Thyroid gland (tissue), 4 donors: ENCODE results near the gene HNRNPH2. TPM values are rescaled to one million over a fixed set of nuclear protein-coding genes. Genes with fewer than 3 reads are reported as not detected.

Source experiments
- DNase-seq, 2 donors: peaks; one replicate each; pipeline ENCODE4 v3.0.0-alpha.2; 2019
- H3K27ac ChIP-seq, 3 donors: fragments of 200-600 bp; sonication (generic); 1 replicate in 2 of 3; 2 replicates in 1 of 3; pipeline ENCODE4 v1.5.1; 2016 to 2019; ENCODE audit warnings: mild to moderate bottlenecking in 1 of 3, moderate library complexity in 1 of 3
- H3K27me3 ChIP-seq: fragments of 200-600 bp; sonication (generic); one replicate; pipeline ENCODE4 v1.5.1; 2019
- H3K36me3 ChIP-seq, 2 donors: fragments of 200-600 bp; sonication (generic); one replicate each; pipeline ENCODE4 v1.5.1; 2016 to 2019
- H3K4me1 ChIP-seq, 2 donors: fragments of 200-600 bp; sonication (generic); one replicate each; pipeline ENCODE4 v1.5.1; 2017 to 2019
- H3K4me3 ChIP-seq, 3 donors: fragments of 200-600 bp; sonication (generic); replicated peaks in 1 of 3; 1 replicate in 2 of 3; 2 replicates in 1 of 3; pipeline ENCODE4 v1.5.1; 2016; ENCODE audit warnings: mild to moderate bottlenecking in 1 of 3
- H3K9me3 ChIP-seq: fragments of 200-600 bp; sonication (generic); one replicate; pipeline ENCODE4 v1.5.1; 2017
- CTCF ChIP-seq, 6 experiments: fragments of 200-600 bp in 3 of 6; fragments of 450-650 bp in 3 of 6; sonication (generic) in 3 of 6; IDR thresholded peaks; one replicate each; pipeline ENCODE4 v1.5.1; 2016 to 2019; ENCODE audit warnings: antibody characterized with exemption in 6 of 6, mild to moderate bottlenecking in 2 of 6, inconsistent platforms in 1 of 6, moderate library complexity in 1 of 6
- POLR2A ChIP-seq, 2 donors: fragments of 450-650 bp; IDR thresholded peaks; one replicate each; pipeline ENCODE4 v1.6.1; 2017; ENCODE audit warnings: antibody characterized with exemption in 2 of 2, mild to moderate bottlenecking in 2 of 2, moderate library complexity in 1 of 2
- WGBS, 2 donors: methylation state at CpG; one replicate each; pipeline ENCODE4 v1.1.5; 2017; 5-methylcytosine and 5-hydroxymethylcytosine counted together
- intact Hi-C: fragments of 100-400 bp; cut with DNase I; formaldehyde crosslinking; loops from one replicate; pipeline ENCODE4 v1.15.1; 2023
- total RNA-seq, 4 donors: library from RNA; depleted of rRNA; stranded (reverse); fragments of >200 nt; gene quantifications; one replicate each; pipeline ENCODE4 v1.2.3, GENCODE V29; 2016

Gene HNRNPH2
- total RNA-seq, 4 donors from 2014 or later = 53.5 to 68.4 (median 67.5) TPM

GRCh38 chrX:101462892-101463291 is 54.9 kb downstream of the HNRNPH2 start:
- no peak overlapping the region for H3K27ac ChIP-seq
- 55 to 62% methylated on average over 3 of the region's 3 CpGs for WGBS, 2 donors
- H3K4me3 ChIP-seq = no peak overlapping the region
- no peaks in the 10 kb centered on the region for H3K27me3 ChIP-seq
- DNase-seq = no peak
- intact Hi-C loops = no loop called here
- H3K36me3 ChIP-seq = no peaks in the 10 kb centered on the region
- H3K4me1 ChIP-seq = no peaks in the 10 kb centered on the region
- peak in 2 of 6 experiments; percentile 9 to 17 for TF ChIP-seq CTCF (IDR thresholded peaks at IDR 0.05)
- no peak for TF ChIP-seq POLR2A (IDR thresholded peaks at IDR 0.05)
- H3K9me3 ChIP-seq = no peaks in the 10 kb centered on the region

Other genes starting within 250 kb of the HNRNPH2 start
- not detected for gene DRP2, start 188.4 kb upstream of the HNRNPH2 start, total RNA-seq
- gene TAF7L, start 116.9 kb upstream of the HNRNPH2 start, total RNA-seq = 1 to 10 TPM in 1 of 4 donors, under 1 TPM in 2, not detected in 1; 0.22 to 1.4 (median 0.81) TPM
- gene TIMM8A, start 59.5 kb upstream of the HNRNPH2 start, total RNA-seq = 1 to 10 TPM; 3.9 to 6.4 (median 4.9) TPM
- 1 to 10 TPM in 3 of 4 donors, under 1 TPM in 1; 0.49 to 5.2 (median 1.6) TPM for gene BTK, start 22.0 kb upstream of the HNRNPH2 start, total RNA-seq
- gene RPL36A, start 17.2 kb upstream of the HNRNPH2 start, total RNA-seq = 1,000 to 10,000 TPM in 2 of 4 donors, 100 to 1,000 TPM in 2; 258 to 2,076 (median 1,246) TPM
- 10 to 100 TPM; 16.5 to 37.5 (median 26.8) TPM for gene GLA, start 297 bp upstream of the HNRNPH2 start, total RNA-seq
- gene ARMCX4, start 77.2 kb downstream of the HNRNPH2 start, total RNA-seq = 10 to 100 TPM; 12.1 to 21.6 (median 15.6) TPM
- 10 to 100 TPM; 22.4 to 32.7 (median 27.8) TPM for gene ARMCX1, start 142.3 kb downstream of the HNRNPH2 start, total RNA-seq
- gene ARMCX6, start 209.8 kb downstream of the HNRNPH2 start, total RNA-seq = 10 to 100 TPM; 20.6 to 28.6 (median 23.4) TPM
- 10 to 100 TPM; 71.7 to 81.0 (median 76.8) TPM for gene ARMCX3, start 214.9 kb downstream of the HNRNPH2 start, total RNA-seq